Natural killer cell (primary cell): ENCODE data around the gene GOLGA3. TPM values are rescaled to one million over a fixed set of nuclear protein-coding genes. Genes with fewer than 3 reads are reported as not detected.
A peak's percentile ranks its signal among the peaks of the same experiment; 100 is the strongest.

Experiments used
- ATAC-seq, 3 donors: fragments of 150-1000 bp in 2 of 3; fragments of 200-7000 bp in 1 of 3; cut with Tn5 transposase; 1 replicate in 1 of 3; 2 replicates in 2 of 3; pipeline ENCODE4 v1.10.0; 2021; ENCODE audit warnings: mild to moderate bottlenecking in 2 of 3, moderate library complexity in 2 of 3
- DNase-seq, 2 donors: peaks; one replicate each; pipeline versions ENCODE4 v3.0.0 to v3.0.0-alpha.2; 2013 to 2021; ENCODE audit warnings: mixed read lengths in 1 of 2
- H3K27ac ChIP-seq: one replicate; pipeline ENCODE4 v1.5.1; 2013; ENCODE audit warnings: mild to moderate bottlenecking, low read length
- H3K27me3 ChIP-seq: one replicate; pipeline ENCODE4 v1.6.1; 2013; ENCODE audit warnings: low read length; ENCODE audit not compliant: control insufficient read depth, insufficient read depth
- H3K36me3 ChIP-seq: one replicate; pipeline ENCODE4 v1.6.1; 2013; ENCODE audit warnings: low read length; ENCODE audit not compliant: control insufficient read depth, insufficient read depth
- H3K4me1 ChIP-seq: one replicate; pipeline ENCODE4 v1.6.1; 2013; ENCODE audit warnings: low read length; ENCODE audit not compliant: control insufficient read depth, insufficient read depth
- H3K4me3 ChIP-seq: one replicate; pipeline ENCODE4 v1.5.1; 2013; ENCODE audit warnings: low read length
- H3K9me3 ChIP-seq: one replicate; pipeline ENCODE4 v1.6.1; 2013; ENCODE audit warnings: low read length; ENCODE audit not compliant: control insufficient read depth, insufficient read depth
- H3K27ac Mint-ChIP-seq, 2 donors: one replicate each; pipeline ENCODE4 v1.8.0; 2022; ENCODE audit warnings: mild to moderate bottlenecking in 2 of 2, mixed read lengths in 2 of 2, moderate library complexity in 1 of 2
- H3K27me3 Mint-ChIP-seq, 2 donors: one replicate each; pipeline ENCODE4 v1.8.0; 2022; ENCODE audit warnings: low read depth in 2 of 2, mixed read lengths in 2 of 2
- H3K36me3 Mint-ChIP-seq: one replicate; pipeline ENCODE4 v1.8.0; 2022; ENCODE audit warnings: mixed read lengths
- H3K4me1 Mint-ChIP-seq, 2 donors: one replicate each; pipeline ENCODE4 v1.8.0; 2022; ENCODE audit warnings: mixed read lengths in 2 of 2
- H3K4me3 Mint-ChIP-seq: one replicate; pipeline ENCODE4 v1.8.0; 2022; ENCODE audit warnings: mild to moderate bottlenecking, moderate library complexity, mixed read lengths
- H3K9me3 Mint-ChIP-seq, 2 donors: one replicate each; pipeline ENCODE4 v1.8.0; 2022; ENCODE audit warnings: mixed read lengths in 2 of 2
- WGBS: methylation state at CpG from one replicate; pipeline ENCODE4 v1.1.7; 2013; ENCODE audit warnings: missing lambda C conversion rate; ENCODE audit not compliant: insufficient coverage; 5-methylcytosine and 5-hydroxymethylcytosine counted together
- intact Hi-C: fragments of 100-400 bp; cut with micrococcal nuclease; formaldehyde crosslinking; loops from one replicate; pipeline ENCODE4 v1.14.2; 2022
- total RNA-seq, 4 donors: library from RNA; stranded (reverse); fragments of 120-200 nt in 1 of 4; gene quantifications; one replicate each; pipeline versions ENCODE4 v1.2.3 to v1.2.4, GENCODE V29; 2013 to 2022
- TF ChIP-seq, protein P1 (sequence below): fragments of 200-600 bp; IDR thresholded peaks from one replicate; pipeline ENCODE4 v1.8.0; 2022; ENCODE audit warnings: antibody characterized with exemption

Gene GOLGA3
- total RNA-seq, 3 donors from 2014 or later (not counting 1 experiment from before 2014, with no cell fraction given), result 39.1 to 54.3 (median 50.9) TPM

DNA sequence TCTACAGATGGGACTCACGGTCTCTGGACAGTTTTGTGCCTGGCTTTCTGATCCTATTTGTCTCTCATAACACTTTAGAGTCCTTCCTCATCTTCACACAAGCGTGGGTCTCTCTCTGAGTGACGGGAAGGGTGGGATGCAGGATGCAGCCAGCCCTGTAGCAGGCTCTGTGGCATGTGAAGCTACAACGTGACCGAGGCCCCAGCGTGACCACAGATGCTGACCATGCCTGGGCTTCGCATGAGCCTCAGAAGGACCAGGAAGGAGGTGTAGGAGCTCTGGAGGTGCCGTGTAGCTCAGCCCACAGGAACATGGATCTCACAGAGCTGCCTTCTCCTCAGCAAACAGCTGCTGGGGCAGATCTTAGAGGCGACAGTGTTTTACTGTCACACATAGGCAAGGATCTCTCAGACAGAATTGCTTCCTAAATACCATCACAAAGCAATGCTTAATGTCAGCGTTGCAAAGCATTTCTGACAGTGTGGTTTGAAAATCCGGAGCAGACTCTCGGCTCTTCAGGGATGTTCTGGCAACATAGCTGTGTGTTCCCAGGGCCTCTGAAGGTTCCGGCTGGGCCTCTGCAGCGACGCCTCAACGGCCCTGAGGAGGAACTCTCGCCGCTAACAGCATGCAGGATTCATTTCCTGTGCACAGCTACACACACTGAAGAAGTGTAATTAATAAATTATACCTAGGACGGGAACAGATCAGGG is 88.9 kb downstream of the GOLGA3 start:
- H3K27ac Mint-ChIP-seq, result peak overlapping the region in 1 of 2 donors; percentile 38

DNA sequence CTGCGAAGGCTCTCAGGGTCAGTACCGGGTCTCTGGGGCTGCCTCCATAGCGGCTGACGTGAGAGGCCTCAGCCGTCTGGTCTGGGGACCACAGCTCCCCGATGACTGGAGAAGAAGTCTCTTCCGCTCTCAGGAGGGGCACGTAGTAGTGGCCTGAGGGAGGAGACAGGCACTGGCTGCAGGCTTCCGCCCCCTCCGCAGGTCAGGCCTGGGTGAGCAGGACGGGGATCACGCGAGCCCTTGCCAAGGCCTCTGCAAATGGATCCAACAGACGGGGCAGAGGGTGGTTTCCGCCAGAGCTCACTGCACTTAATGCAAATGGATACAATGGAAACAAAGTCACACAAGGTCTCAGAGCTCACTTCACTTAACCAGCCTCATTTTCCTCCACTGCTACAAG is 91.8 kb downstream of the GOLGA3 start:
- Mint-ChIP-seq H3K4me1 (peaks cover 0 to 6% of the 10 kb centered on the region in 2 donors), H3K36me3 (peaks cover 19% of the 10 kb centered on the region), H3K27me3 (no peaks in the 10 kb centered on the region), H3K9me3 (no peaks in the 10 kb centered on the region), H3K27ac (no peak overlapping the region), H3K4me3 (no peak overlapping the region)
- Histone ChIP-seq H3K27ac (no peak overlapping the region), H3K4me1 (no peaks in the 10 kb centered on the region), H3K4me3 (no peak overlapping the region), H3K36me3 (peaks cover 84% of the 10 kb centered on the region), H3K9me3 (no peaks in the 10 kb centered on the region), H3K27me3 (no peaks in the 10 kb centered on the region)
- 99% methylated on average over 15 of the region's 15 CpGs for WGBS
- DNase-seq (no peak), ATAC-seq (no peak)
- intact Hi-C loops, result no loop called here
- TF ChIP-seq, protein P1, sequence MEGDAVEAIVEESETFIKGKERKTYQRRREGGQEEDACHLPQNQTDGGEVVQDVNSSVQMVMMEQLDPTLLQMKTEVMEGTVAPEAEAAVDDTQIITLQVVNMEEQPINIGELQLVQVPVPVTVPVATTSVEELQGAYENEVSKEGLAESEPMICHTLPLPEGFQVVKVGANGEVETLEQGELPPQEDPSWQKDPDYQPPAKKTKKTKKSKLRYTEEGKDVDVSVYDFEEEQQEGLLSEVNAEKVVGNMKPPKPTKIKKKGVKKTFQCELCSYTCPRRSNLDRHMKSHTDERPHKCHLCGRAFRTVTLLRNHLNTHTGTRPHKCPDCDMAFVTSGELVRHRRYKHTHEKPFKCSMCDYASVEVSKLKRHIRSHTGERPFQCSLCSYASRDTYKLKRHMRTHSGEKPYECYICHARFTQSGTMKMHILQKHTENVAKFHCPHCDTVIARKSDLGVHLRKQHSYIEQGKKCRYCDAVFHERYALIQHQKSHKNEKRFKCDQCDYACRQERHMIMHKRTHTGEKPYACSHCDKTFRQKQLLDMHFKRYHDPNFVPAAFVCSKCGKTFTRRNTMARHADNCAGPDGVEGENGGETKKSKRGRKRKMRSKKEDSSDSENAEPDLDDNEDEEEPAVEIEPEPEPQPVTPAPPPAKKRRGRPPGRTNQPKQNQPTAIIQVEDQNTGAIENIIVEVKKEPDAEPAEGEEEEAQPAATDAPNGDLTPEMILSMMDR, result no peak

More for the DNA sequence above, 88.9 kb downstream of the GOLGA3 start:
- Histone ChIP-seq H3K36me3 (peaks cover 78% of the 10 kb centered on the region), H3K27me3 (no peaks in the 10 kb centered on the region), H3K9me3 (no peaks in the 10 kb centered on the region), H3K27ac (no peak overlapping the region), H3K4me1 (no peaks in the 10 kb centered on the region), H3K4me3 (no peak overlapping the region)
- no peaks in the 10 kb centered on the region for H3K27me3 Mint-ChIP-seq
- H3K9me3 Mint-ChIP-seq, result peaks cover 2 to 3% of the 10 kb centered on the region in 2 donors
- intact Hi-C loops, result no loop called here
- H3K36me3 Mint-ChIP-seq, result peaks cover 7% of the 10 kb centered on the region
- H3K4me3 Mint-ChIP-seq, result no peak overlapping the region
- ATAC-seq, result no peak
- H3K4me1 Mint-ChIP-seq, result peaks cover 9 to 22% of the 10 kb centered on the region in 2 donors
- WGBS, result 92% methylated on average over 19 of the region's 19 CpGs
- no peak for DNase-seq
- TF ChIP-seq, protein P1, result no peak

GRCh38 chr12:132736378-132736777 is 92.3 kb downstream of the GOLGA3 start:
- no peaks in the 10 kb centered on the region for H3K9me3 Mint-ChIP-seq
- DNase-seq (no peak), ATAC-seq (no peak)
- H3K9me3 ChIP-seq, result no peaks in the 10 kb centered on the region
- intact Hi-C loops, result no loop called here
- H3K4me1 Mint-ChIP-seq, result peaks cover 0 to 5% of the 10 kb centered on the region in 2 donors
- H3K4me1 ChIP-seq, result no peaks in the 10 kb centered on the region
- H3K4me3 ChIP-seq, result no peak overlapping the region
- peaks cover 87% of the 10 kb centered on the region for H3K36me3 ChIP-seq
- no peak overlapping the region for H3K4me3 Mint-ChIP-seq
- H3K27ac ChIP-seq, result no peak overlapping the region
- TF ChIP-seq, protein P1, result no peak
- peaks cover 24% of the 10 kb centered on the region for H3K36me3 Mint-ChIP-seq
- WGBS, result 98% methylated on average over 12 of the region's 12 CpGs
- H3K27me3 Mint-ChIP-seq, result no peaks in the 10 kb centered on the region
- no peaks in the 10 kb centered on the region for H3K27me3 ChIP-seq
- no peak overlapping the region for H3K27ac Mint-ChIP-seq

DNA sequence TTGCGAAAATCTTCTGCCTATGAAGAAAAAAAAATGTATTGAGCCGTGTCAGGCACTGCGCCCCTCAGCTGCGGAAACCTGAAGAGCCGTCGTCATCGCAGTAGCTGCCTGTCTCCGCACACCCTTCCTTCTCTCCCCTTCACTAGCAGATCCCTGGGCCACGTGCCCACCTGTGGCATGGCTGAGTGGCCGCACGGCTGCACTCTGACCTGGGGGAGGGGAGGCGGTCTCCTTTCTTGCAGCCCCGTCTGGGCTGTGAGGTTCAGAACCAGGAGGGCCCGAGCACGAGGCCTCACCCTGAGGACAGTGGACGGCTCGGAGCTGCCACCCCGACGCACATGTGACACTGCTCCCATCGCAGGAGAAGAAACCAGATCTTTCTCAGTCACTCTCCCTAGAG is 93.2 kb downstream of the GOLGA3 start:
- ATAC-seq (no peak), DNase-seq (no peak)
- no peak overlapping the region for H3K4me3 ChIP-seq
- H3K4me1 Mint-ChIP-seq, result peaks cover 0 to 5% of the 10 kb centered on the region in 2 donors
- no peaks in the 10 kb centered on the region for H3K27me3 Mint-ChIP-seq
- H3K27me3 ChIP-seq, result no peaks in the 10 kb centered on the region
- intact Hi-C loops, result no loop called here
- H3K9me3 ChIP-seq, result no peaks in the 10 kb centered on the region
- no peaks in the 10 kb centered on the region for H3K9me3 Mint-ChIP-seq
- H3K4me3 Mint-ChIP-seq, result no peak overlapping the region
- no peak overlapping the region for H3K27ac ChIP-seq
- H3K4me1 ChIP-seq, result no peaks in the 10 kb centered on the region
- H3K36me3 ChIP-seq, result peaks cover 78% of the 10 kb centered on the region
- WGBS, result 94% methylated on average over 20 of the region's 20 CpGs
- TF ChIP-seq, protein P1, result no peak
- no peak overlapping the region for H3K27ac Mint-ChIP-seq
- peaks cover 19% of the 10 kb centered on the region for H3K36me3 Mint-ChIP-seq
